Sigmoid colon (tissue), 4 donors: Measurements from ENCODE around the gene MYT1.

Source experiments
- CTCF ChIP-seq, 4 experiments: fragments of 450-650 bp in 3 of 4; fragments of 200-600 bp in 1 of 4; IDR thresholded peaks; one replicate each; pipeline ENCODE4 v1.5.1; 2016 to 2019; ENCODE audit warnings: antibody characterized with exemption in 4 of 4, mild to moderate bottlenecking in 3 of 4, moderate library complexity in 2 of 4
- POLR2A ChIP-seq, 2 donors: fragments of 450-650 bp; IDR thresholded peaks; one replicate each; pipeline ENCODE4 v1.6.1; 2016; ENCODE audit warnings: antibody characterized with exemption in 2 of 2, mild to moderate bottlenecking in 2 of 2, moderate library complexity in 2 of 2
- POLR2AphosphoS5 ChIP-seq, 4 donors: sonication (generic); formaldehyde crosslinking; IDR thresholded peaks; one replicate each; pipeline ENCODE4 v1.6.1; 2017; ENCODE audit warnings: antibody characterized with exemption in 4 of 4

- TF ChIP-seq POLR2AphosphoS5 (IDR thresholded peaks at IDR 0.05) (no peak), CTCF (IDR thresholded peaks at IDR 0.05) (no peak), POLR2A (IDR thresholded peaks at IDR 0.05) (no peak)
These were observed 102.7 kb downstream of the MYT1 start for GRCh38 chr20:64266988-64267387.
